ENCODE measurements around the gene RCOR1.

DNA sequence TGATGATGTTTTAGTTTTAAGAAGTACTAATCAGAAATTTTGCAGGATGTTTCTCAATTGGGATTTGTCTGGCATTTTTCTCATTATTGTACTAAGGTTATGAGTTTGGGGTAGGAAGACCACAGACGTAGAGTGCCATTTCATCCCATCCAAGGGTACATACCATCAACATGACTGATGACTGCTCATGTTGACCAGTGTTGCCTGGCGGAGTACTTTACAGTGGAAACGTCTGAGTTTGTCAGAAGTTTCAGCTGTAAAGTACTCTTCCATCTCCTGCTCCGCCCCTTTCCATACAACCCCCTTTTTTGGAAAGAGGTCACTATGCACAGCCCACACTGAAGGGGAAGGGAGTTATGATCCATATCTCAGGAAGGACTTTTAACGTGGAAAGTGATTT is 74.2 kb downstream of the RCOR1 start:
- TF ChIP-seq, protein P1, sequence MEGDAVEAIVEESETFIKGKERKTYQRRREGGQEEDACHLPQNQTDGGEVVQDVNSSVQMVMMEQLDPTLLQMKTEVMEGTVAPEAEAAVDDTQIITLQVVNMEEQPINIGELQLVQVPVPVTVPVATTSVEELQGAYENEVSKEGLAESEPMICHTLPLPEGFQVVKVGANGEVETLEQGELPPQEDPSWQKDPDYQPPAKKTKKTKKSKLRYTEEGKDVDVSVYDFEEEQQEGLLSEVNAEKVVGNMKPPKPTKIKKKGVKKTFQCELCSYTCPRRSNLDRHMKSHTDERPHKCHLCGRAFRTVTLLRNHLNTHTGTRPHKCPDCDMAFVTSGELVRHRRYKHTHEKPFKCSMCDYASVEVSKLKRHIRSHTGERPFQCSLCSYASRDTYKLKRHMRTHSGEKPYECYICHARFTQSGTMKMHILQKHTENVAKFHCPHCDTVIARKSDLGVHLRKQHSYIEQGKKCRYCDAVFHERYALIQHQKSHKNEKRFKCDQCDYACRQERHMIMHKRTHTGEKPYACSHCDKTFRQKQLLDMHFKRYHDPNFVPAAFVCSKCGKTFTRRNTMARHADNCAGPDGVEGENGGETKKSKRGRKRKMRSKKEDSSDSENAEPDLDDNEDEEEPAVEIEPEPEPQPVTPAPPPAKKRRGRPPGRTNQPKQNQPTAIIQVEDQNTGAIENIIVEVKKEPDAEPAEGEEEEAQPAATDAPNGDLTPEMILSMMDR (IDR thresholded peaks at IDR 0.05), result no peak
- no peak for TF ChIP-seq ZFX (IDR thresholded peaks at IDR 0.05; ENCODE audit: borderline replicate concordance)
